Fibroblast of gingiva (primary cell): ENCODE results near the gene NFKB1.
A peak's percentile ranks its signal among the peaks of the same experiment; 100 is the strongest.

Source experiments
- DNase-seq: peaks from one replicate; pipeline ENCODE4 v3.0.0-alpha.2; 2011; ENCODE audit warnings: low read depth

Gene NFKB1

GRCh38 chr4:102533348-102533747 lies 32.2 kb downstream of the NFKB1 start:
- no peak for DNase-seq

- DNase-seq, result no peak
Observed at GRCh38 chr4:102533904-102534303, 32.7 kb downstream of the NFKB1 start.

- DNase-seq, result no peak
Observed at GRCh38 chr4:102534845-102535244, 33.7 kb downstream of the NFKB1 start.

- DNase-seq, result peak; percentile 12
Observed at GRCh38 chr4:102535398-102536082, 34.4 kb downstream of the NFKB1 start.

- no peak for DNase-seq
Observed at GRCh38 chr4:102536768-102537167, 35.6 kb downstream of the NFKB1 start.

GRCh38 chr4:102537269-102537668 lies 36.1 kb downstream of the NFKB1 start:
- DNase-seq, result peak; percentile 50

GRCh38 chr4:102541697-102542096 lies 40.5 kb downstream of the NFKB1 start:
- no peak for DNase-seq

- DNase-seq, result no peak
Observed at GRCh38 chr4:102543030-102543928, 42.1 kb downstream of the NFKB1 start.

GRCh38 chr4:102546635-102547034 lies 45.5 kb downstream of the NFKB1 start:
- DNase-seq, result no peak

GRCh38 chr4:102547973-102548372 lies 46.8 kb downstream of the NFKB1 start:
- DNase-seq, result no peak

GRCh38 chr4:102551958-102552565 lies 50.9 kb downstream of the NFKB1 start:
- DNase-seq, result no peak

GRCh38 chr4:102552781-102553180 lies 51.6 kb downstream of the NFKB1 start:
- DNase-seq, result no peak

- DNase-seq, result no peak
Observed at GRCh38 chr4:102553982-102554381, 52.8 kb downstream of the NFKB1 start.

GRCh38 chr4:102554482-102554881 lies 53.3 kb downstream of the NFKB1 start:
- DNase-seq, result peak; percentile 57

- DNase-seq, result no peak
Observed at GRCh38 chr4:102554992-102555391, 53.8 kb downstream of the NFKB1 start.

GRCh38 chr4:102557636-102558035 lies 56.5 kb downstream of the NFKB1 start:
- DNase-seq, result no peak

- DNase-seq, result no peak
Observed at GRCh38 chr4:102560115-102560514, 59.0 kb downstream of the NFKB1 start.

GRCh38 chr4:102560571-102561341 lies 59.6 kb downstream of the NFKB1 start:
- peak; percentile 26 for DNase-seq

- DNase-seq, result peak; percentile 30
Observed at GRCh38 chr4:102563000-102563399, 61.8 kb downstream of the NFKB1 start.

GRCh38 chr4:102564399-102565059 lies 63.4 kb downstream of the NFKB1 start:
- DNase-seq, result peak; percentile 9

- DNase-seq, result no peak
Observed at GRCh38 chr4:102565696-102566095, 64.5 kb downstream of the NFKB1 start.

GRCh38 chr4:102566426-102566825 lies 65.3 kb downstream of the NFKB1 start:
- DNase-seq, result no peak
